EL (cell line): ENCODE results near the gene HAUS6.
"Not testable (repeated sequence)": the region's sequence is repeated elsewhere in the genome, so short reads cannot be mapped to it uniquely, and the experiment has no call there.

Experiments used
- DNase-seq: peaks from one replicate; pipeline ENCODE4 v3.0.0-alpha.2; 2016

Gene HAUS6

DNA sequence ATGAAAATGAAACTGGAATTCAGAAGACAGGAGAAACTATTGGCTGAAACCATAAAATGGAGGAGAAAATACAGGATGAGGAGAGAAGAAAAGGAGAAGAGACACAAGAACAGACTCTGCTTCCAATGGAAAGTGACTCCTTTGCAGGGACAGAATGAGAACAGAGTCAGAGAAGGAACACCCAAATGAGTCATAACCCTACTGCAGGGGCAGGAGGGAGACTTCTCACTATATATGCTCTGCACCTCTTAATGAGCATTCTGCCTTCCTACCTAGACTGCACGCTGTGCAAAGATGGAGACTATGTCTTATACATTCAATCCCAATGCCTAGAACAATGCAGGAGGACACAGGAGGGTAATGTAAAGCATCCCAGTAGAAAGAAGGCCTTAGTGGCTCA is 71.8 kb downstream of the HAUS6 start:
- peak; percentile 17 for DNase-seq

DNA sequence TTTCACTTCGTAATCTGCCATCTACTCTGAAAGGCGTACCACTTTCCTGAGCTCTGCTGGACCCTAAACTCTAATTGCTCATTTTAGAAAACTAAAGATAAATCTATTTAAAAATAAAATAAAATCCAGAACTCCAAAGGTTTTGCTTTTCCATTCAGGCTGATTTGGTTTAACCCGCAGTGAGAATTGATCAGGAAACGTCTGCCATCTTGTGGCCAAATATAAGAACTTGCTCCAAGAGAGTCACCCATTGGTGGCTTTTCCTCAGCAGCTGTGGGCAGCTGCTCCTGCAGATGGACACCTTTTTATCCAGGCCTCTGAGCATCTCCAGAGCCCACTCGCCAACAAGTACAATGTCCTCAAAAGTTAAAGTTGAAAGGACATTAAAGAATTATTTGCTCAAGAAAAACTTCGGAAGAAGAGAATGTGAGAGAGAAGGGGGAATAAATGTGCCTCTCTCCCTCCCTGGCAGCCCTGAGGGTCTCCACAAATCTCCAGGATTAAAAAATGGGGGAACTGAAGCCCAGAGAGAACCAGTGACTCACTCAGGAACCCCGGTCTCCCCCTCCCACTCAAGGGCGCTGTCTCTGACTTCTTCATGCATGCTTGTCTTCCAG is 73.8 kb downstream of the HAUS6 start:
- DNase-seq: peak; percentile 70

DNA sequence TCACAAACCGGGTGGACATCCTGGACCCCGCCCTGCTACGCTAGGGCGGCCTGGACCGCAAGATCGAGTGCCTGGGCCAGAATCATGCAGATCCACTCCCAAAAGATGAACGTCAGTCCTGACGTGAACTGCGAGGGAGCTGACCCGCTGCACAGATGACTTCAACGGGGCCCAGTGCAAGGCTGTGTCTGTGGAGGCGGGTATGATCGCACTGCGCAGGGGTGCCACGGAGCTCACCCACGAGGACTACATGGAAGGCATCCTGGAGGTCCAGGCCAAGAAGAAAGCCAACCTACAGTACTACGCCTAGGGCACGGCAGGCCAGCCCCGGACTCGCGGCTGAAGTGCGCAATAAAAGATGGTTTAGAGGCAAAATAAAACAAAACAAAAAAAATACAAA is 74.9 kb downstream of the HAUS6 start:
- DNase-seq: no peak

DNA sequence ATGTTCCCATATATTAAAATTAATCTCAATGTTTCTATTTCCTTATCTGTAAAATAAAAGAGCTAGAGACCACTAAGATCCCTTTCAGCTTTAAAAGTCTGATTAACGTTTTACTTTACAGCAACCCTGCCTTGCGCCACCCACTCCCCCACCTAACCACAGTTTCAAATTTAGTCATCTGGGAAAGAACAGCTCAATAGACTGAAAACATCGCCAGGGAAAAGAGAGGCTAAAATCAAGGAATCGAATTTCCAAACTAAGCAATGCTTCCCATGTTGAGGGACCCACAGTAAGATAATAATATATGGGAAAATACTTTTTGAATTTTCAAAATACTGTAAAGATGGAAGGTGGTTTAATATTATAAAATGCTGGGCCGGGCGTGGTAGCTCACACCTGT is 76.3 kb downstream of the HAUS6 start:
- no peak for DNase-seq

DNA sequence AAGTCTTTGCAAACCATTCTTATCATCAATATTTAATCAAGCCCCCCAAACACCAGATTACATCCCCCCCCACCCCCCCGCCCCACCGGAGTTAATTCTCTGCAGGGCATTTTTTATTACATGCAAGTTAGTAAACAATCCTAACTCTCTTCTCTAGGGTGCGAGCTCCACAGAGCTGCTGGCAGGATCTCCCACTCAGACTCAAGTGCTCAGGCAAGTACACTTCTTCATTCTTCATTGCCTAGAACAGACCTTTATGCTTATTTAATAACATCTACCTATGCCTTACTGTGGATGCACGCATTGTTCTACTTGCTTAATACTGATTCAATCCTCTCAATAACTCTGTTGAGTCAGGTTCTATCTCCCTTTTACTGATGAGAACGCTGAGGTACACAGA is 79.6 kb downstream of the HAUS6 start:
- no peak for DNase-seq

DNA sequence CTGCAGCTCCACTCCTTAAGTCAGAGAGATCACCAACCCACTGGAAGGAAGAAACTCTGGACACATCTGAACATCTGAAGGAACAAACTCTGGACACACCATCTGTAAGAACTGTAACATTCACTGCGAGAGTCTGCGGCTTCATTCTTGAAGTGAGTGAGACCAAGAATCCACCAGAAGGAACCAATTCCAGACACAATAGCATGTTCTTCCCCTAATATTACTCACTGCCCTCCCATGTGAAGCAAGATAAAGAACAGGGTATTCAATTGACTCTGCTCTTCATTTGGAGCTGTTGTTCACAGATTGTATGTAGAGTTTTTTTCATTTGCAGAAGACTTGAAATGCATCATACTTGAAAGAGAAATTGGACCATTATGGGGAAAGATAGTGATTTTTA is 80.5 kb downstream of the HAUS6 start:
- no peak for DNase-seq

DNA sequence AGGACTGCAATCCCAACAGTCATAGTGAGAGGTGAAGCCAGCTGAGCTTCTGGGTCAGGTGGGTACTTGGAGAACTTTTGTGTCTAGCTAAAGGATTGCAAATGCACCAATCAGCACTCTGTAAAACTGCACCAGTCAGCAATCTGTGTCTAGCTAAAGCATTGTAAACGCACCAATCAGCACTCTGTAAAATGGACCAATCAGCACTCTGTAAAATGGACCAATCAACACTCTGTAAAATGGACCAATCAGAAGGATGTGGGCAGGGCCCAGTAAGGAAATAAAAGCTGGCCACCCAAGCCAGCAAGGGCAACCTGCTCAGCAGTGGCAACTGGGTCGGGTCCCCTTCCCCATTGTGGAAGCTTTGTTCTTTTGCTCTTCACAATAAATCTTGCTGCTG is 81.1 kb downstream of the HAUS6 start:
- not testable (repeated sequence) for DNase-seq

DNA sequence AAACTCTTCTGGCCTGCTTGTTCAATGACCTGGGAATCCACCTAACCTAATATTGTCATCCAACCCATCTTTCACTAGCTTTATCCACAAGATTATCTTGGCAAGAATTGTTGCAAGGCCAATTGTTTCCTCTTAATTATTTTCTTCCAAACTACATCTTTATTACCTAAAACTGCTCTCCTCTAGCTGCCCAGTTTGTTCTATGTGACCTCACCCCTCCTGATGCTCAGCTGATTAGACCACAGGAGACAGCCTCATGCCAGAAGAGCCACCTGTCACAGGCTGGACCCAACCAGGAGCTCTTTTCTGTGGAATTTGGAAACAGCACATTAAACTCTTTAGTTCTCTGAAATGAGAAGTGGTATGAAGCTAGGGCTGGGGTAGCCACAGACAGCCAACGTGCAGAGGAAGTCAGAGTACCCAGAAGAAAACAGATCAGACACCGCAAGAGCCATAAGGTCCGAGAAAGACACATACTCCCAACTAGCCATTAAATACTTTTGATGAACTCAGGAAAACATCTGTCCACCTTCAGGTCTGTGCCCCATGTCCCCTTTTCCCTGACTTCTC is 81.7 kb downstream of the HAUS6 start:
- no peak for DNase-seq

DNA sequence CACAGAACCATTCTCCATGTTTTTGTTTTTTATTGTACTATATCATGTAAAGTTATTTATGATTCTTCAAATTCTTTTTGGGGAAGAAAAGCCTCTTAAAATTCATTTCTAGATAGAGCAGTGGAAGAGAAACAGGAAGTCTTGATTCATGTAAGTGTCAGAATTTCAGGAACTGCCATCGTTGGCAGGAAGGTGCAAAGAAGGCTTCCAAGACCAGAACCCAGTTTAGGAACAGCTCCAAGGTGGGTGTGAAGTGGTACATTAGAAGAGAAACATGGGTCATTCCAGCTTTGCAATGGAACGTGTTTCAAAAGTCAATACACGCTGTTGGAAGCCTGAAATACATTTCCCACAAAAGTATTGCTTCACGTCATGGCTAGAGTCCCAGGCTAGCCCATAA is 84.5 kb downstream of the HAUS6 start:
- DNase-seq: no peak

DNA sequence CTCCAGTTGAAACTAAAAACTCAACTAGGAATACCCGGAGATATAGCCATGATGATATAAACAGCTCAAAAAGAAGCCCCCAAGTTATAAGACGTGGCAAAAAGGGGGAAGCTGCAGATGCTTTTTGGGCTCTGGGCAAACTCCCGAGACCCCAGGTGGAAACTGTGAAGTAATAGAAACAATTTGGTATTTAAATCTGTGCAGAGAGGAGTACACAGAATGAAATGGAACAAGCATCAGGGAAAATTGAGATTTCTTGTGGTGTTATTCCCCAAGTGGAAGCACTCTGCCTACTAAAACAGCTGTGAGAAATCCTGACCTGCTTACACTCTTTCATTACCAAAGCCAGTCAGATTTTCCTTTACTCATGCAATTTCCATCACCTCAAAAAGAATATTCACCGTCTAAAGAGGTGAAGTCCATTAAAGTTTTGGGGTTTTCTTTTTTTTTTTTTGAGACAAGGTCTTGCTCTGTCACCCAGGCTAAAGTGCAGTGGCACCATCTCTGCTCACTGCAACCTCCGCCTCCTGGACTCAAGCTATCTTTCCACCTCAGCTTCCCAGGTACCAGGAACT is 93.2 kb downstream of the HAUS6 start:
- no peak for DNase-seq
